ACHN (cell line): ENCODE results near the gene EFNA5.

Experiments
- DNase-seq: peaks from one replicate; pipeline ENCODE4 v3.0.0-alpha.2; 2015
- in situ Hi-C: cut with HindIII; loops from 2 replicates; pipeline ENCODE4 v1.10.0; 2017; ENCODE audit warnings: low sequenced_read_pairs, low pct_ligation_motif_present, low pct_unique_long_range_greater_than_20kb

EFNA5 gene

GRCh38 chr5:107615299-107615817, 55.4 kb downstream of the EFNA5 start:
- DNase-seq: no peak
- in situ Hi-C loops: no loop called here

GRCh38 chr5:107612541-107612940, 58.2 kb downstream of the EFNA5 start:
- DNase-seq: no peak
- in situ Hi-C loops: no loop called here

GRCh38 chr5:107610798-107611197, 59.9 kb downstream of the EFNA5 start:
- no peak for DNase-seq
- in situ Hi-C loops: no loop called here

GRCh38 chr5:107607671-107608345, 62.9 kb downstream of the EFNA5 start:
- in situ Hi-C loops: no loop called here
- no peak for DNase-seq

GRCh38 chr5:107607196-107607595, 63.5 kb downstream of the EFNA5 start:
- in situ Hi-C loops: no loop called here
- DNase-seq: no peak

DNA sequence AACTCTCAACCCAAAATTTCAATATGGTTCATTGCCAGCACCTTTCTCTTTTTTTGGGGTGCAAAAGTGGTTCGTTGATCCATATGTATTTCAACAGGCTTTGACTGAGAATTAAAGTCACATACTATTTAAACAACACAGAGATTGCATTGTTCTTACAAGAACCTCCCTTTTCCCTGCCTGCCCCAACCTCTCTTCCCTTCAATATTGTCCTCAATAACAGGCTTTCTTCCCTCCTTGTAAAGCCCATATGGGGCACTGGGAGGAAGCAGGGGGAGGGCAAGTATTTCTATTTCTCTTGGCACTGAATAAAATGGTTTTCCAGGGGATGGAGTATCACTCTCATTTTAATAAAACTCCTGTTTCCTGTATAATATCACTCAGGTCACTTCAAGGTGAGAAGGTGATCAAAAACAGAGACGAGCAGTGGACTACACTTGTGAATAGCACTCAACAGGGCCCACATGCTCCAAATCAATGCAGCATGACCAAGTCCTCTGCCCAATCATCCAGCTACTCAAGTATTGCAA, 65.1 kb downstream of the EFNA5 start:
- in situ Hi-C loops: no loop called here
- no peak for DNase-seq

DNA sequence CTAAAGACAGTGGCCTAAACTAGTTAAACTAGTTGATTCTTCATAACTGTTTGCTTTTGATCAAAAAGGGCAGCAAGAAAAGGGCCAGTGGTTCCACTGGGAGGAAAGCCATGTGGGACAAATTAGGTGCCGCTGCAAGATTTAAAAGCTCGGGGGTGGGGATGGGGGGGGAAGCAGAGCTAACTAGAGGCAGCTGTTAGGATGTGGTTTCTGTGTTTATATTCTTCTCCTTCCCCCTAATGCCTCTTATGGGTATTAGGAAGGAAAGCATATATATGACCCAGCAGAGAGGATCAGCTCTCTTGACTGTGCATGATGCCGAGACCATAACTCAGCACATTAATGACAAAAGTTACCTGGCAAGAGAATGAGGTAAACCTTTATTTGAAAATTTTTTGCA, 65.7 kb downstream of the EFNA5 start:
- in situ Hi-C loops: no loop called here
- no peak for DNase-seq

DNA sequence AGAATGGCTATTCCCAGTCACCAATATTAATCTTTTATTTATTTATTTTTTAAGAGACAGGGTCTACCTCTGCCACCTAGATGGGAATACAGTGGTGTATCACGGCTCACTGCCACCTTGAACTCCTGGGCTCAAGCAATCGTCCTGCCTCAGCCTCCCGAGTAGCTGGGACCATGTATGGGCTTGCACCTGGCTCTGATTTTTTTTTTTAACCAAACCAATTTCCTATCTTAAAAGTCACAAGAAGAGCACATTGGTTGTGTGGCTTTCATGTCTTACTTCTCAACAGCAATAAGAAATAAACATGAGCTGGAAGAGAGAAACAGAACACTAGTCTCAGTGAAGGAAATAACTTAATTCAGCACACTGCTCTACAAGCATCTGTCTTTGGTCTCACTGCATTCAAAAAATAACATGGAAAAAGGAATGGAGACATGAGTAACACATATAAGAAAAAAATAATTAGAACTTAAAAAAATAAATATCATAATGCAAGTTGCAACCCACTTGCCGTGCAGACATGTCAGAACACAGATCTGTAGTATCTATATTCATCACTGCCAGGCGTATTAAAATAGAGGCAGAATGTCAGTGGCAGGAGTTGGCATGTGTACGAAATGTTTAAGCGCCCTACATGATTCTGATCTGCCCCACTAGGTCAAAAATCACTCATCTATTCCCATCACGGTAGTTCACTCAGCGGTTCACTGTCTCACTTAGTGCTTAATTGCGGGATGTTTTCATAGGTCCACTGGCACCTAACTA, 66.4 kb downstream of the EFNA5 start:
- DNase-seq: no peak
- in situ Hi-C loops: no loop called here

GRCh38 chr5:107603349-107603748, 67.4 kb downstream of the EFNA5 start:
- DNase-seq: no peak
- in situ Hi-C loops: no loop called here

DNA sequence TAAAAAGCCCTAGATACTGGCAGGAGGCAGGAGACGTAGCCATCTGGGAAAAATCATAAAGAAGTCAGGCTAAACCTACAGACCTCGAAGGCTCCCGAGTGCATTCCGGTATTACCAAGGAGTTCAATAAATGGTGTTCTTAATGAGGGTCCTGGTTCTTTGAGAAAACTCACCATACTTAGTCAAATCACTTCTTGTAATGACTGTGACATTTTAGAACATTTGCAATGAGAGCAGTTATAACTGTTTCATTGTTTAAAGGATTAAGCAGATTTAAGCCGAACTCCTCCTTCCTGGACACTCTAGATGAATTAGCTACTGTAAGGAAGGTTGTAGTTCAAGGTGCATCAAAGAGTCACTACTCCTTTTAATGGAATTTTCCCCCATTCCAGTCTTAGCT, 67.8 kb downstream of the EFNA5 start:
- in situ Hi-C loops: no loop called here
- no peak for DNase-seq

DNA sequence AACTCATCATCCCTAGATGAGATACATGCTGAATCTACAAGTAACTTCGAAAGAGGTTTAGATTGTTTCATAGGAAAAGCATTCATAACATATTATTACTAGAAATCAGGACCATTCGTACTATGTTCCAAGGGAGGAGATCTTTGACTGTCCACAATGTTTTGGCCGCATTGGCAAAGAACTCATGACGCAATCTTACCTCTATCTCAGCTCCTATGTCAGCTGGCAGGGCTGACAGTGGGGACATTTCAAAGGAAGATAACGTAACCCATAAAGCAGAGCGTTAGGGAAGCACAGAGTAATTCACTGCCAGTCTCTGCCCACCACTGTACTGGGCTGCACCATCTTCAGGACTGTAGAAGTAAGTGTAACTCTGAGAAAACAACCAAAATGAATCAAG, 69.7 kb downstream of the EFNA5 start:
- in situ Hi-C loops: no loop called here
- DNase-seq: no peak

DNA sequence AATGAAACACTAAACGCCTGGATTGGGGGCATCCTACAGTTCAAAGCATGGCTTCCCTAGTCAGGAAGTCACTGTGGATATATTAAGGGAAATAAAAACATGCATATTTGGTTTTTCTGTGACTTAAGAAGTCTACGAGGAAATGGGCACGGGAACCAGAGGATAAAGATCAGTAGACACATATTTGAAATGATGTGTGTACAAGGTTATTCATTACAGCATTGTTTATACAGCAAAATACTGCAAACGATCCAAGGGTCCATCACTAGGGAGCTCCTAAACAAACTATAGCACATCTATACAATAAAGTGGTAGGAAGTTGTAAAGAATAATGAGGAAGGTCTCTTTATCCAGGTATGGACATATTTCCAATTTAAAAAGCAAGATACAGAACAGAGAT, 71.8 kb downstream of the EFNA5 start:
- DNase-seq: no peak
- in situ Hi-C loops: no loop called here

- no peak for DNase-seq
- in situ Hi-C loops: no loop called here
Measured at GRCh38 chr5:107597803-107598202, 72.9 kb downstream of the EFNA5 start.

- in situ Hi-C loops: no loop called here
- DNase-seq: no peak
Measured at GRCh38 chr5:107597247-107597646, 73.5 kb downstream of the EFNA5 start.

DNA sequence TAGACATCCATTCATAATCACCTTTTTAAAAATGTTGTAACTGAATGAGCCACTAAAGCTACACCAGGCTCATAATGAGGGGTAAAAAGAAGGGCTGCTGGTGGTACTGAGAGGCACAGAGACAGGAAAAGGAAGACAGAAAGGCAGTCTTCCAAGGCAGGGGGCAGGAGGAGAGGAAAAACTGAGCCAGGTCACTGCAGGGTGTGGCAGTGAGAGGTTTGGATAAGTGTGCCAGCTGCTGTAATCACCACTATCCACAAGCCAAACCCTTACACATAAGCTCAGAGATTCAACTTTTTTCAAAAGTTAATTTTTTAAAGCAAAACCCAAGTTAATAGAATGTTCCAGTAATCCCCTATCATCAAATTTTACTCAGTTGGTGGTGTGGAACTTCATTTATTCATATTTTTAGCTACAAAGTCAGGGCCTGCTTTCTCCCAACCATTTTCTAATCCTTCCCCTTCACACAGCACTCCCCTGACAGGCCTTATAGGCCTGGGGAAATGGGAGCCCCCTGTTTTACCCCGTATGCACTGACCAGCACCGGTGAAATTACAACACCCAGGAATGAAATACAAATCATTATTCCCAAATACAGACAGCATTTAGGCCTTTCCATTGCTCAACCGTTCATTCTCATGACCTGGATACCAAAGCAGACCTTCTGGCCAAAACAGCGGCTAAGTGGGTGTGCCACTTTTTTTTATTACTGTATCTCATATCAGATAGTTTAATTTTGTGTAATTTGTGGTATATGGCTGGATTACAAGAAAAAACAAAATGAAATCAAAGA, 76.3 kb downstream of the EFNA5 start:
- no peak for DNase-seq
- in situ Hi-C loops: no loop called here

DNA sequence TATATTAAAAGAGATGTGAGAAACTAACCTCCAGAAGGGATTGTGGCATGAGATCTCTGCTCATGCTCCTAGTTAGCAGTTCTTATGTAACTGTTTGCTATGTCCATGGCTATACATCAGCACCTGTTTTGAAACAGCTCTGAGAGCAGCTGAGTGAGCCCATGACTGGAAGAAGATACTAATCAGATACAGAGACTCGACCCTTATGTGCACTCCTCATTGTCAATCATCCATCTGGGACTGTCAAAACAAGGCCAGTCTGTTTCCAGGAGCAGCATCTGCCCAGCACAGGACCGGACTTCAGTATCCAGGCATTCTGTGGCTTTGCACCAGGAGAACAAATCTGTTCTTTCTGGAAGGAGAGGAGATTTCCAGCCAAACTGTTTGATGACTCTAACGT, 77.7 kb downstream of the EFNA5 start:
- in situ Hi-C loops: no loop called here
- DNase-seq: no peak

GRCh38 chr5:107592515-107592914, 78.2 kb downstream of the EFNA5 start:
- no peak for DNase-seq
- in situ Hi-C loops: no loop called here

- in situ Hi-C loops: no loop called here
- DNase-seq: no peak
Measured at GRCh38 chr5:107590686-107591085, 80.1 kb downstream of the EFNA5 start.

DNA sequence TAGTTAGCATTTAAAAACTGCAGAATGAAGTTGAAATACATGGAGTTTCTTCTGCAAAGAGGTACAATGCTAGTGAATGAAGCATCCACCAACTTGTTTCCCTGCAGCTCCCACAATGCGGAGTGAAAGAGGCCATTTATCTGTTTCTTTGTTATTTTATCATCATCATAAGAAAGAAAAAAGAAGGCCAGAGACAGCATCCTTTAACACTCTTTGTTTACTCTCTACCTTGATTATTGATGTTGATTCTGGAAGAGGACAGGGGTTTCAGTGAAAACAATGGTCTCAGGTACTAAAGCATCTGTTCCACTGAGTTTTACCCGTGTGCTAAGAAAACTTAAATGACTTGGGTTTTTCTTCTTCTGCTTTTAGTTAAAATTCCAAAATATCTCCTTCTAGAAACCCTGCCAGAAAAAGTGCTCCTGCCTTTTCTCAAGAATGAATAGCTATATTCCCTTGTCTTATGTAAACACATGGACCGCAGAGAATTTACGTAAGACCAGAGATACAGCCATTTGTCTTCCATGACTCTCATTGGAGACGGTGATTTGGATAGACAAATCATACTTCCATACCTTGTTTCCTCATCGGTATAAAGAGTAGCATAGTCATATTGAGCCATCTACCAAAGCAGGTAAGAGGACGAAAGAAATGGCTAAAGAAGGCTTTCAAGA, 81.1 kb downstream of the EFNA5 start:
- no peak for DNase-seq
- in situ Hi-C loops: no loop called here
